Glutamatergic neuron (in vitro differentiated cells): ENCODE data around the gene RBFOX1. TPM values are rescaled to one million over a fixed set of nuclear protein-coding genes. Genes with fewer than 3 reads are reported as not detected.

Experiments used
- DNase-seq: peaks from one replicate; pipeline ENCODE4 v3.0.0; 2022
- H3K27ac Mint-ChIP-seq: one replicate; pipeline ENCODE4 v1.8.0; 2020; ENCODE audit warnings: mild to moderate bottlenecking, mixed read lengths, inconsistent platforms; ENCODE audit not compliant: unreplicated experiment
- H3K27me3 Mint-ChIP-seq: one replicate; pipeline ENCODE4 v1.8.0; 2020; ENCODE audit warnings: mild to moderate bottlenecking, moderate library complexity, mixed read lengths, inconsistent platforms; ENCODE audit not compliant: unreplicated experiment
- H3K36me3 Mint-ChIP-seq: one replicate; pipeline ENCODE4 v1.8.0; 2020; ENCODE audit warnings: mild to moderate bottlenecking, mixed read lengths, inconsistent platforms; ENCODE audit not compliant: unreplicated experiment
- H3K4me1 Mint-ChIP-seq: one replicate; pipeline ENCODE4 v1.8.0; 2020; ENCODE audit warnings: mild to moderate bottlenecking, low read depth, mixed read lengths, inconsistent platforms; ENCODE audit not compliant: unreplicated experiment
- H3K4me3 Mint-ChIP-seq: one replicate; pipeline ENCODE4 v1.8.0; 2020; ENCODE audit warnings: mild to moderate bottlenecking, mixed read lengths, inconsistent platforms; ENCODE audit not compliant: unreplicated experiment
- H3K9me3 Mint-ChIP-seq: one replicate; pipeline ENCODE4 v1.8.0; 2020; ENCODE audit warnings: mild to moderate bottlenecking, moderate library complexity, mixed read lengths, inconsistent platforms; ENCODE audit not compliant: unreplicated experiment
- CTCF ChIP-seq: fragments of 200-600 bp; sonication (generic); IDR thresholded peaks from one replicate; pipeline ENCODE4 v1.5.0; 2021; ENCODE audit not compliant: partially characterized antibody, unreplicated experiment
- long read RNA-seq: library from polyadenylated mRNA; unstranded; transcript quantifications from one replicate; pipeline ENCODE4 v2.0.0, GENCODE V29; 2020; ENCODE audit not compliant: unreplicated experiment
- total RNA-seq: library from RNA; stranded (reverse); fragmentation: NEBNext Ultra II Directional; extraction: Animal tissue kit (Norgen Biotek cat#: 25700); gene quantifications from one replicate; pipeline ENCODE4 v1.2.1, GENCODE V29; 2021; ENCODE audit not compliant: unreplicated experiment

RBFOX1 gene
- 30.5 TPM for total RNA-seq
- long read RNA-seq, partial matches to known transcripts, result 1 of 6 reads
- long read RNA-seq, other reads (novel, unspliced or antisense), result 5 of 6 reads

GRCh38 chr16:7332611-7333010 lies at the start of gene RBFOX1:
Gene RBFOX1, plus strand, starts transcription at chr16:7332845.
- no peak within 1 kb of the TSS for H3K27ac Mint-ChIP-seq

GRCh38 chr16:7284780-7285179 lies 47.9 kb upstream of the RBFOX1 start:
- H3K4me1 Mint-ChIP-seq, result no peaks in the 10 kb centered on the region
- no peak overlapping the region for H3K27ac Mint-ChIP-seq
- H3K9me3 Mint-ChIP-seq, result peaks cover 7% of the 10 kb centered on the region
- no peak for TF ChIP-seq CTCF
- peaks cover 6% of the 10 kb centered on the region for H3K36me3 Mint-ChIP-seq
- H3K27me3 Mint-ChIP-seq, result peaks cover 4% of the 10 kb centered on the region
- DNase-seq, result no peak
- no peak overlapping the region for H3K4me3 Mint-ChIP-seq

More at GRCh38 chr16:7332611-7333010, at the start of gene RBFOX1:
- no peak for DNase-seq
- H3K36me3 Mint-ChIP-seq, result no peaks in the 10 kb centered on the region
- no peaks in the 10 kb centered on the region for H3K27me3 Mint-ChIP-seq
- H3K9me3 Mint-ChIP-seq, result peaks cover 3% of the 10 kb centered on the region
- H3K4me1 Mint-ChIP-seq, result peaks cover 8% of the 10 kb centered on the region
- no peak for TF ChIP-seq CTCF
- H3K4me3 Mint-ChIP-seq, result no peak within 1 kb of the TSS

- H3K9me3 Mint-ChIP-seq, result peaks cover 9% of the 10 kb centered on the region
- no peak for TF ChIP-seq CTCF
- H3K27me3 Mint-ChIP-seq, result peaks cover 4% of the 10 kb centered on the region
- no peak overlapping the region for H3K4me3 Mint-ChIP-seq
- H3K4me1 Mint-ChIP-seq, result no peaks in the 10 kb centered on the region
- DNase-seq, result no peak
- H3K27ac Mint-ChIP-seq, result no peak overlapping the region
- peaks cover 6% of the 10 kb centered on the region for H3K36me3 Mint-ChIP-seq
Observed at GRCh38 chr16:7285520-7285919, 47.1 kb upstream of the RBFOX1 start.

GRCh38 chr16:7289299-7289698 lies 43.3 kb upstream of the RBFOX1 start:
- H3K27ac Mint-ChIP-seq, result no peak overlapping the region
- no peak for TF ChIP-seq CTCF
- peaks cover 6% of the 10 kb centered on the region for H3K27me3 Mint-ChIP-seq
- no peak overlapping the region for H3K4me3 Mint-ChIP-seq
- peaks cover 12% of the 10 kb centered on the region for H3K9me3 Mint-ChIP-seq
- peaks cover 6% of the 10 kb centered on the region for H3K36me3 Mint-ChIP-seq
- DNase-seq, result no peak
- H3K4me1 Mint-ChIP-seq, result no peaks in the 10 kb centered on the region

GRCh38 chr16:7290682-7291081 lies 42.0 kb upstream of the RBFOX1 start:
- no peaks in the 10 kb centered on the region for H3K4me1 Mint-ChIP-seq
- no peak for DNase-seq

More at GRCh38 chr16:7290682-7291081, 42.0 kb upstream of the RBFOX1 start:
- peaks cover 7% of the 10 kb centered on the region for H3K9me3 Mint-ChIP-seq
- peaks cover 1% of the 10 kb centered on the region for H3K36me3 Mint-ChIP-seq
- TF ChIP-seq CTCF, result no peak
- peaks cover 4% of the 10 kb centered on the region for H3K27me3 Mint-ChIP-seq
- H3K27ac Mint-ChIP-seq, result no peak overlapping the region
- no peak overlapping the region for H3K4me3 Mint-ChIP-seq
